ENCODE results near the gene DAPK2. TPM values are rescaled to one million over a fixed set of nuclear protein-coding genes. Genes with fewer than 3 reads are reported as not detected.

DAPK2 gene
- total and polyA plus RNA-seq, 8 donors: 18.3 to 59.3 (median 24.2) TPM

DNA sequence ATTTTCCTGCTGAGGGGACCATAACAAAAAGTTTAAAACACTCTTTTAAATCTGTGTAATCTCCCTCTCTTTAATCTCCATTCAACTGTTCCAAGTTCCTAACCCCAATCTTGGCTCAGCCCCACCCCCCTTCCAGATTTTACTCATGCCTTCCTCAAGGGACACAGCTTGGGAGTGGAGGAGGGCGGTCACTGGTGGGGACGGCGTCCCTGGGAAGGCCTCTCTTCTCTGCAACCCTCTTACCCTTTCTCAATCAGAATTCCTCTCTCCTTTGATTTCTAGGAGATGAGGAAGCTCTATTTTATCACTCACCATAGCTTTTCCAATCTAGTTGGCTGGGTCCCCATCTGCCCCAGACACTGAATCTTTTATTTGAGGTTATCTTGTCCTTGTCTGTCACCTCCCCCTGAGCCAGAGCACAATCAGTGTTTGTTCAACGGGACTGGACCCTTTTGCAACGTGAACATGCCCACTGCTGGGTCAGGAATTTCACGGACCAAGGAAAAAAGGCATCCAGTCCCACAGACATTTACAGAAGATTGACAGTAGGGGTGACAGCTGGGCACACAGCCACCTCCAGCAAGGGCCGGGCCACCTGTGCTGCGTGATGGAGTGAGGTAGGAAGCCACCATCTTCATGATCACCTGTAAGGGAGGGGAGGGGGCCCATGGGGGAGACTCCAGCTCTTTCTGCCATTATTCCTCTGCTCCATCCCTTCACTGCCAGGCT lies 128.5 kb downstream of the DAPK2 start:
- intact Hi-C loops (cut with DNase I): no loop called here

DNA sequence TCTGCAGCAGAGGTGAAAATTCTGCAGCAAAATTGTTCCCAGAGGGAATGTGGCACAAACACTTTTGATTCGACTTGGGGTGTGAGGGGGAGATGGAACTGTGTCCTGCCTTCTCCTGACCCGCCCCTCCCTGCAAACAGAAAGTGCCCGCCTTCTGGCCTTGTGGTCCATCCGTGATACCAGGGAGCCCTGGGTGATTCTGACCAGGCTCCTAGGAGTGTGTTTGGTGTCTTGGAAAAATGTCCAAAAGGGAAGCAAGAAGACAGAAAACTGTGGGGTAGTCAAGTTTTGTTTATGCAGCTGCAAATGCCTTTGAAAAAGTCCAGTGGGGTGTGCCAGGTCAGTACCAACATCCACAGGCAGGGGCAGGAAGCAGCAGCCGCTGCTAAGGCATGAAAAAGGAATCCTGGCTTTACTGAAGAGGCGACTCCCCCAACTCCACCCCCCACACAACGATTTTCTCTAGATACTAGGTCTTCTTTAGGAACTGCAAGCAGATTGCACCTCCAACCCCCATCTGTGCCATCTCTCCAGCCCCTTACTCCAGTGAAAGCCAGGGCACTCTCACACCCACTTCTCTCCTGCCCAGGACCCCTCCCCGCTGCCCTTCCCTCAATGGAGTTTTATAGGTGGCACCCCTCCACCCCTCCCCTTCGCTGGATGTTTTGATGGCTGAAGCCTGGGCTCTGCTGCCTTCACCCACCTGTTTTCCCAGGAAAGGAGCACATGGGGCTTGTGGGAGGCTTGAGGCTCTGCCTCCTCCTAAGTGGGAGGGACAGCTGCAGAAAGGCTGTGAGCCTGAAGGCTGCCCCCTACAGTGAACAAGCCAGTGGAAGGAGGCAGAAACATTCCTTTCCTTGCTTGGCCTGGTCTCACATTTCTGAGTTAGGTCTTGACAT lies 130.2 kb downstream of the DAPK2 start:
- Histone ChIP-seq H3K4me1 (no peaks in the 10 kb centered on the region), H3K4me3 (no peak overlapping the region), H3K27ac (no peak overlapping the region), H3K27me3 (no peaks in the 10 kb centered on the region), H3K9me3 (no peaks in the 10 kb centered on the region), H3K36me3 (no peaks in the 10 kb centered on the region)
- intact Hi-C loops (cut with DNase I): no loop called here
- DNase-seq (no peak), ATAC-seq (no peak)
- TF ChIP-seq, protein P1, sequence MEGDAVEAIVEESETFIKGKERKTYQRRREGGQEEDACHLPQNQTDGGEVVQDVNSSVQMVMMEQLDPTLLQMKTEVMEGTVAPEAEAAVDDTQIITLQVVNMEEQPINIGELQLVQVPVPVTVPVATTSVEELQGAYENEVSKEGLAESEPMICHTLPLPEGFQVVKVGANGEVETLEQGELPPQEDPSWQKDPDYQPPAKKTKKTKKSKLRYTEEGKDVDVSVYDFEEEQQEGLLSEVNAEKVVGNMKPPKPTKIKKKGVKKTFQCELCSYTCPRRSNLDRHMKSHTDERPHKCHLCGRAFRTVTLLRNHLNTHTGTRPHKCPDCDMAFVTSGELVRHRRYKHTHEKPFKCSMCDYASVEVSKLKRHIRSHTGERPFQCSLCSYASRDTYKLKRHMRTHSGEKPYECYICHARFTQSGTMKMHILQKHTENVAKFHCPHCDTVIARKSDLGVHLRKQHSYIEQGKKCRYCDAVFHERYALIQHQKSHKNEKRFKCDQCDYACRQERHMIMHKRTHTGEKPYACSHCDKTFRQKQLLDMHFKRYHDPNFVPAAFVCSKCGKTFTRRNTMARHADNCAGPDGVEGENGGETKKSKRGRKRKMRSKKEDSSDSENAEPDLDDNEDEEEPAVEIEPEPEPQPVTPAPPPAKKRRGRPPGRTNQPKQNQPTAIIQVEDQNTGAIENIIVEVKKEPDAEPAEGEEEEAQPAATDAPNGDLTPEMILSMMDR (IDR thresholded peaks at IDR 0.05): no peak

More for the DNA sequence above, 128.5 kb downstream of the DAPK2 start:
- TF ChIP-seq, protein P1 (IDR thresholded peaks at IDR 0.05): no peak
- DNase-seq (no peak), ATAC-seq (no peak)
- H3K27ac ChIP-seq: no peak overlapping the region
- H3K9me3 ChIP-seq: no peaks in the 10 kb centered on the region
- H3K4me3 ChIP-seq: no peak overlapping the region
- H3K27me3 ChIP-seq: no peaks in the 10 kb centered on the region
- H3K4me1 ChIP-seq: no peaks in the 10 kb centered on the region
- H3K36me3 ChIP-seq: peaks cover 0 to 15% of the 10 kb centered on the region in 2 donors

DNA sequence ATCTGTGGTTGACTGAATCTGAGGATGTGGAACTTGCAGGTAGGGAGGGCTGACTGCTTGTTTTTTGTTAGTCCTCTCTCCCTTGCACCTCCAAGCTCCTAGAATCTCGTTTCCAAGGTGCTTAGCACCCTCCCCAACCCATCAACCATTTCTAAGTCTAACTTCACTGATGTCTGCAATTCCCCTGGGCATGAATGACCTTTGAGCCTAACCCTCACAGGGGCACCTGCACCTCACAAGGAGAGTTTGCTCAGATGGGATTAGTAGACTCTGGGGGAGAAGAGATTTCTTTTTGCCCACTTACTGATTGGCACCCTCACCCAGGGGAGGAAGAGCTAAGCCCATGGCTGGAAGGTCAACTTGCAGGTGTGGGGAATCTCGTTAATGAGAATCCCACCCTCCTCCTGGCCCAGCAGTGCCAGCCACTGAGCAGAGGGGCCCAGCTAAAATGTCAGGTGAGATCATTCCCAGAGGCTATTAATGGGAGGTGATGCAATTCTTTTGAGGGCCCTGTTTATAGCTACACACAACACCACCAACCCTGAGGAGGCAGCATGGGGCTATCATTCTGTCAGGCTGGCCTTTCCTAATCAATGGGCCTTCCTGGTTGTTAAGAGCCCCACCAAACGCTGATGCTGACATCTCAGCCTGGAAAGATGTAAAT lies 130.9 kb downstream of the DAPK2 start:
- Histone ChIP-seq H3K4me3 (no peak overlapping the region), H3K27ac (no peak overlapping the region), H3K9me3 (no peaks in the 10 kb centered on the region), H3K36me3 (no peaks in the 10 kb centered on the region), H3K27me3 (no peaks in the 10 kb centered on the region), H3K4me1 (no peaks in the 10 kb centered on the region)
- ATAC-seq: no peak
- TF ChIP-seq, protein P1 (IDR thresholded peaks at IDR 0.05): no peak
- DNase-seq: no peak
- intact Hi-C loops (cut with DNase I): no loop called here

DNA sequence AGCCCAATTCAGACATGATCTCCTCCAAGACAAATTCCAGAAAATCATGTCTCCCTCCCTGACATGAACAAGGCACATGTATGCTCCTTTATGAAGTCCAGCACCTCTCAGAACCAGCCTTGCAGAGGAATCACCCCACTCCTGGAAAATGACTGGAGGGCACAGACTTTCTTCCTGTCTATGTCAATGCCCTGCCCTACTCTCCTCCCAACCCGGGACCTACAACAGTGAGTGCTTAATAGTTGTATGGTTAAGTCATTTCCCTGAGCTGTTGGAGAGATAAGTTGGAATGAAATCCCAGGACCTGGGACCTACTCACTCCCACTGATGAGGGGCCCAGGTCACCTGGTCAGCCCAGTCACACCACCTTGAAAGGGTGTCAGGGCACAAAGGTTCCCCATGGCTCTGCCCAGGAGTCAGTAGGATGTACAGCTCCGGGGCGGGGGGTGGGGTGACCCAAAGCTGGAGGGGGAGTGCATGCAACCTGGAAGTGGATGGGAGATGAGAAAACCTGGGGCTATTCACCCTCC lies 132.4 kb downstream of the DAPK2 start:
- peaks cover 3 to 5% of the 10 kb centered on the region in 2 donors for H3K4me1 ChIP-seq
- H3K9me3 ChIP-seq: no peaks in the 10 kb centered on the region
- H3K36me3 ChIP-seq: no peaks in the 10 kb centered on the region
- no peak overlapping the region for H3K27ac ChIP-seq
- intact Hi-C loops (cut with DNase I): no loop called here
- H3K4me3 ChIP-seq: no peak overlapping the region
- H3K27me3 ChIP-seq: no peaks in the 10 kb centered on the region
- TF ChIP-seq, protein P1 (IDR thresholded peaks at IDR 0.05): no peak
- no peak for ATAC-seq
- no peak for DNase-seq
